Bronchus fibroblast of lung (primary cell): Measurements from ENCODE around the gene DEFB118. TPM values are rescaled to one million over a fixed set of nuclear protein-coding genes. Genes with fewer than 3 reads are reported as not detected.

Source experiments
- total RNA-seq: library from RNA; depleted of rRNA; stranded (reverse); fragments of >200 nt; gene quantifications from 2 replicates; pipeline ENCODE4 v1.2.3, GENCODE V29; 2015

Gene DEFB118, protein sequence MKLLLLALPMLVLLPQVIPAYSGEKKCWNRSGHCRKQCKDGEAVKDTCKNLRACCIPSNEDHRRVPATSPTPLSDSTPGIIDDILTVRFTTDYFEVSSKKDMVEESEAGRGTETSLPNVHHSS
- not detected in 2 replicates for total RNA-seq

DNA sequence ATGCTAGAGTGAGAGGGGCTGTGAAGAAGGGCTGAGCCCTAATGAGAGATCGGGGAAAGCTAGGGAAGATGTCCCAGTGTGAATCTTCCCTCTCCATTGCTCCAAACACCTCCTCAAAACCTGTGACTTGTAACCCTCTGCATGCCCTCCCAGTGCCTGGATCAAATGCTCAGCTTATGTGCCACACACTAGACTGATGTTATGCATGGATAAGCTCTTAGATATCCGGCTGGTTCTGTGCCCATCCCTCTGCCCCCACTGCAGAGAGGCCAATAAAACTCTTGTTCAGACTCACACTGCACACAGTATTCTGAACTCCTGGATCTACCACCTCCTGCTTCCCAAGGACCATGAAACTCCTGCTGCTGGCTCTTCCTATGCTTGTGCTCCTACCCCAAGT, at the start of gene DEFB118:
Gene DEFB118 (plus strand): TSS at position 301 of the 400 bp plus-strand sequence. CDS start 50 bp downstream, at position 351.

DNA sequence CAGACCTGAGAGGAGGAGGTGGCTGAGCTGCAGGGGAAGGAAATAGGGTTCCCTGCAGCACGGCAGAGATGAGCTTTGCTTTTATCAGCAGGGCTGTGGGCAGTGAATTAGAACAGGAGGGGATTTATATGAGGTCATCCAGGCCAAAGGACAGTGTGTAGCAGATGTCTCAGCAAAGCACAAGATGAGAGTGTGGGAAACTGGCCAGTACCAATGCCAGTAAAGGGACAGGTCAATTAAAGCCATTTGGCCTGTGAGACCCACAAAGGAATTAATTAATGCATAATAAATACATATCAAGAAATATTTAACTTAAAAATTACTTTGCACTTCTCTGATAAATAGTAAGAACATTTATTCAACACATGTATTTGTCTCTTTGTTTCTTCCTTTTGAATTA, 22.1 kb downstream of the DEFB118 start, which contains the start of gene DEFB119:
Gene DEFB119 (minus strand): TSS at position 101 of the 400 bp plus-strand sequence. CDS start 107 bp downstream, outside the sequence.

DNA sequence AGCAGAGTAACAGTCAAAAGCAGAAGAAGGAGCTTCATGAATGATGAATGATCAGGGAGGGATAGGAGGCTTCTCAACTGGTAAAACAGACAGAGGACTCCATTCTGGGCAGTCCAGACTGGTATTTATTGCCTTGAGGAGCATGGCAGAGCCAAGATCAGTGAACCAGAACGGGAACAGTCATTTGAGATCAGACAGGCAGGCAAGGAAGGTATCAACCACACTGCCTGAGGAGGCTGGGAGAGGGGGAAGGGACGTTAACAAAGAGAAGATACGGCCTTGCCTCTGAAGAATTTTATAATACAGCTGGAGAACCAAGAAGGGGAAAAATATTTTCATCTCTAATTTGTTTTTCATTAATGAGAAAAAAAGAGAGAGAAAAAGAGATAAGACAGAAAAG, 37.7 kb downstream of the DEFB118 start, which contains the start of gene DEFB121:
Gene DEFB121 (minus strand): TSS at position 101 of the 400 bp plus-strand sequence. CDS start 63 bp downstream, at position 38.

Other genes with a start within 250 kb of the DEFB118 start
- not detected in 2 replicates for gene DEFB115, start 110.9 kb upstream of the DEFB118 start, total RNA-seq
- not detected in 2 replicates for gene DEFB116, start 60.0 kb upstream of the DEFB118 start, total RNA-seq
- gene DEFB119, start 22.0 kb downstream of the DEFB118 start, total RNA-seq = not detected in 2 replicates
- not detected in 2 replicates for gene DEFB121, start 37.6 kb downstream of the DEFB118 start, total RNA-seq
- gene DEFB123, start 72.0 kb downstream of the DEFB118 start, total RNA-seq = not detected in 2 replicates
- not detected in 2 replicates for gene DEFB124, start 106.5 kb downstream of the DEFB118 start, total RNA-seq
- gene REM1, start 106.7 kb downstream of the DEFB118 start, total RNA-seq = not detected in 2 replicates
- gene HM13, start 145.8 kb downstream of the DEFB118 start, total RNA-seq = 70.8 and 89.3 TPM in 2 replicates
- 370 and 375 TPM in 2 replicates for gene ID1, start 236.7 kb downstream of the DEFB118 start, total RNA-seq